GM21528 (cell line): Measurements from ENCODE around the gene GRXCR1.

Experiments used
- ATAC-seq: cut with Tn5 transposase; IDR thresholded peaks from one replicate; pipeline ENCODE4 v1.9.1; 2021; ENCODE audit warnings: mild to moderate bottlenecking, moderate library complexity; ENCODE audit not compliant: unreplicated experiment, low FRiP score

GRXCR1 gene

GRCh38 chr4:42892413-42892812, at the start of gene GRXCR1:
Gene GRXCR1 (plus strand): TSS chr4:42892713. CDS start chr4:42893267, 554 bp downstream.
- no peak for ATAC-seq

DNA sequence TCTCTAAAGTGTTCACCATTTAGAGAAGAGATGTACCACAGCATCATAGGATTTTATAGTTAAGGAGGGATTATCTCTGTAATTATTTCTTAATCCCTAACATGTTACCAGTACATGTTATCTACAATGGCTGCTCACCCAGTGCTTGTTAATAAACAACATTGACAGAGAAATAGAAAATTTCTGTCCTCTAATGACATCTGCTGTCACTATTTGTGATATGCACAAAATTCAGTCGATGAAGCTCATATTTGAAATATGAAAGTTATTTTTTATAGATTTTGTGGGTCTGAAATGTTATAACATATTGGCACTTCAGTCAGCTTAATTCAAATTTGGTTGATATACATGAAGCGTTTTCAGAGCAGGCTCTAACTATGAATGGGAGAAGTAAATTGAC, 48.8 kb upstream of the GRXCR1 start:
- ATAC-seq, result no peak

- no peak for ATAC-seq
Observed at GRCh38 chr4:42844422-42845070, 48.0 kb upstream of the GRXCR1 start.

- no peak for ATAC-seq
Observed at GRCh38 chr4:42845586-42845985, 46.9 kb upstream of the GRXCR1 start.

GRCh38 chr4:42855779-42856178, 36.7 kb upstream of the GRXCR1 start:
- no peak for ATAC-seq

DNA sequence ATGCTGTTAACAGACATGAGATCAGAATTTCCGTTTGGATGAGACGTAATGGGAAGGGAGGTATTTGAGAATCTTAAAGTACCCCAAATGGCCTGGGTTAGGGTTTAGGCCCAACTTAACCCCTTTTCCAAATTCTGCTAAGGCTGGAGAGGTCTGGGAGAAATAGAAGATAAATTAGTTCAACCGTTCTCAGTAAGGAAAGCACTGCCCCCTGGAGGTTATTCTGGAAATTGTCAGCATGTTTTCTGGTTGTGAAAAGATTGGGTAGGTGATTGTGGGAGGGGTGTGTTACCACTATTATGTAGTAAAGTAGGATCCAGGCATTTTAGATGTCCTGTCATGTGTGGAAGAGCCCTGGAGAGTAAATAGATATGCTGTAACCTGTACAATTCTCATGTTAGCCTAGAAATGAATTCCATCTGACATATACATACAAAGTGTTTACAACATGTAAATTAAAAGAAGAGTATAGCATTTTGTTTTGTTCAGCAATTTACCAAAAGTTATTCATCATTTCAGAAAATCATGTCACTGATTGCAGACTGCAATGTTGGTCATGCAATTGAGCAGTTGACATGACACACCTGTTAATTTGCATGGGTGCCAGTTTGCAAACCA, 26.8 kb upstream of the GRXCR1 start:
- ATAC-seq, result no peak

GRCh38 chr4:42871261-42871660, 21.3 kb upstream of the GRXCR1 start:
- ATAC-seq, result no peak

DNA sequence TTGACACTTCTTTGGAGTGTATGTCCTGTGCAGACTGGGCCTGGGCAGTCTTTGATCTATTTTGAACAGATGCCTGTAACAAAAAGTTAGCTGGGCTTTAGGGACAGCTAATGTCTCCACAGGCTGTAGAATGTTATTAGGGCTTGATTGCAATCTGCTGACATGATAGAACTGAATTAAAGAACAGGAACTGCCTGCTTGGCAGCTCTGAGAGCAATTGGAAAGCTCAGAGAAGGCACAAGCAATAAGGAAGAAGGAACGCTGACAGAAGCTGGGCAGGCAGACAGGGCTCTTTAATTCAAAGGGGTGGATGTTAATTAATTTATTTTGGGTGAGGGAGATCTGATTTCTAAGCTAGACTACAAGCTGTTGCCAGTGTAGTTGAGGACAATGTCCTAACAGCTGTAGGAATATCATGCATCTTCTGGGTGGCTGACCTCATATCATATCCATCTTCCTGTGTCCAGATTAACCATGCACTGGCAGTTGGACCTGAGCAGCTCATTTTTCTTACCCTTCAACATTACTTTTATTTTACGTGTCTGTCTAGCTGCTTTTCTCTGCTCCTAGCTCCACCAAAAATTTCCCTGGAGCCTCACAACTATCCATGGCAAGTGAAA, 20.7 kb upstream of the GRXCR1 start:
- ATAC-seq, result no peak

- no peak for ATAC-seq
Observed at GRCh38 chr4:42878863-42879262, 13.7 kb upstream of the GRXCR1 start.

- ATAC-seq, result no peak
Observed at GRCh38 chr4:42881253-42881652, 11.3 kb upstream of the GRXCR1 start.

DNA sequence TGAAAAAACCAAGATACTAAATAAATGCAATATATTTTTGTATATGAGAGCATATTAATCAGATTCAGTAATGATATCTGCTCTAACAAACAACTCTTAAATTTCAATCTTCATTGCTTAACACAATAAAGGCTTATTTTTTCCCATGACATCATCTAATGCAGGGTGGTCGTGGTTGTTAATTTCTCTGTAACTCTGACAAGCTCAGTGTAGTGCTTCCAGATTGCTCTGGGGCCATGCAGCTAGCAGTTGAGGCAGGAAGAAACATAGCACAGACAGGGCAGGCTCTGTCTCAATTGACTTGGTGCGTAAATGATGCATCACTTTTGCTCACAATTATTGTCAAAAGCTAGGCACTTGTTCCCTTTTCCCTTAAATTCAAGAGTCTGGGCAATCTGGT, 869 bp upstream of the GRXCR1 start:
- ATAC-seq, result no peak

DNA sequence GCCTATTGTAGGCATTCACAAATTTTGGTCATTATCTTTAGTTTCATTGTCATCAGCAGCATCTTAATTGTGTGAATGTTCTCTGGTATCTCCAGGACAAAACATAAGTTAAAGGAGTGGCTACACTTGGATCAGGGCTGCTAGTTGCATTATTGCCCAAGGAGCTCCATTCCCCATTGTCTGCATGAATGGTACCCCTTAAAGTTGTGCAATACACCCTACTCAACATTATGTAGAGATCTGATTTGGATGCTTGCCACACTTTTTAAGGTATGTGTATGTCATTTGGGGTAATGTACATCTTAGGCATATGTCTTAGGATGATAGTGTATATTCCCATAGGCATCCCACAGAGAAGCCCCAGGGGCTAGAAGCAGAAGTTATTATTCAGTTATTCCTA, 2.9 kb downstream of the GRXCR1 start:
- ATAC-seq, result no peak

DNA sequence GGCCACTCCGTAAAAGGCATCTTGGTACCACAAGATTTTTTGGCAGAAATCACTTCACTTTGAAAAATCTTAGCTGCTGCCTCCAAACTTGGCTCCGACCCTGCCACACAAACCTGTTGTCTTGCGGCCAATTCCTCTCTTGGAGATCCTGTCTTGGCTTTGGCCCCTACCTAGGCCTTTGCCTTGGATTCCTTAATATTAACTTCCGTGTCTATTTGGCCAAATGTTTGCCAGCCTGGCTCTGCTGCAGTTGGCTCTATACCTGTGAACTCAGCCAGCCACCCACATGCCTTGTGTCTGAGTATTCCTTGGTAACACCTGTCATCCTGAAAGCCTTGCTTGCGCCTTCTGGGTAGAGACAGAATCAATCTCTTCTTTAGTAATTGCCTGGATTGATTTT, 12.5 kb downstream of the GRXCR1 start:
- no peak for ATAC-seq

DNA sequence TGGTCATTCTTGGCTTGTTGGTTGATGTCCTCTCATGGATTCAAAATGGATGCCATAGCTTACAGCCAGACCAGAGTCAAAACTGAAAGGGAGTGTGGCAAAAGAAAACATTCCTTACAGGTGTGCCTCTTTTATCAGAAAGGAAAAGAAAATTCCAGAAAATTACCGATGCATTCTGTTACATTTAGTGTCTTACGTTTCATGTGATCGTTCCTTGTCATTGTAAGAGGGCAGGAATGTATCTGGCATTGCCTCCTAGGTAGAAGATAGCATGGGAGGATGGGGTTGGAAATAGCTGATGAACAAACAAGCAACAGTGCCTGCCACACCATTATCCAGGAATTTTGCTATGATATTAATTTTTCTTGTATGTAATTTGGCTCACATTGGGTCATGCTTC, 13.1 kb downstream of the GRXCR1 start:
- ATAC-seq, result no peak

DNA sequence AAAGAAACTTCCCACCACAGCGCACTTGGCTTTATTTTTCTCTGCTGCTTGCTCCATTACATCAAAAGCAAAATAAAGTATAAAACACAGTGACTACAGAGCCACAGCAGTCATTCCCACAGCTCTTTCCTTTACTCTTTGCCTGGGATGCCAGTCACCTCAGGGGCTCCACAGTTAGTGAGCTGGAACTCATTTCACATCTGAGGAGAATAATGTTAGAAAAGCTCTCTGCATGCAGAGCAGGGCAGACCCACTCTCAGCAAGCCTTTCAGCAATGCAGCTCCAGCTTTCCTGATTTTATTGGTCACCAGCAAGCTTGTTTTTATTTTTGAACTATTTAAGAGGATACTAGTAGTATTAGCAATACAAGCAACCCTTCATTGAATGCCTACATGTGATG, 13.8 kb downstream of the GRXCR1 start:
- ATAC-seq, result no peak

GRCh38 chr4:42906891-42907759, 14.6 kb downstream of the GRXCR1 start:
- no peak for ATAC-seq

- ATAC-seq, result no peak
Observed at GRCh38 chr4:42910459-42910858, 17.9 kb downstream of the GRXCR1 start.

- ATAC-seq, result no peak
Observed at GRCh38 chr4:42914937-42915336, 22.4 kb downstream of the GRXCR1 start.

GRCh38 chr4:42915484-42915883, 23.0 kb downstream of the GRXCR1 start:
- no peak for ATAC-seq

DNA sequence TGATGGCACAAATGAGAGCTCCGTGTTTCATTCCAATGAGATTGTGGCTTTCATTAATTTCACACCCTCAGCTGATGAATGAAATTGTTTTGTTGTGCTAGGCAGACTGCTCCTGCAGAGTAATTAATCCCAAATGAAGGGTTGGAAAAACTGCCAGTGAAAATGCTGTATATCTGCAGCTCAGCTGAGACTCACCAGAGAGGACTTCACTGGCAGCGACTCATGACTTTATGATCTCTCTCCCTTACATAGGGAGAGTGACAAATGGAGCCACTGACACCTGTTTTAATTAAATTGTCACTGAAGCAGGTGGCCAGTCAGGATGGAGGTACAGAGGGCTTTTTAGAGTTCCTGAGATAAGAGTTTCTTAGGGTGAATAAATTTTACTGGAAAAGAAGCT, 24.8 kb downstream of the GRXCR1 start:
- no peak for ATAC-seq

- ATAC-seq, result no peak
Observed at GRCh38 chr4:42923431-42923830, 30.9 kb downstream of the GRXCR1 start.
